Sigmoid colon (tissue), 4 donors: ENCODE data around the gene FNDC3A.

Source experiments
- POLR2AphosphoS5 ChIP-seq, 4 donors: sonication (generic); formaldehyde crosslinking; IDR thresholded peaks; one replicate each; pipeline ENCODE4 v1.6.1; 2017; ENCODE audit warnings: antibody characterized with exemption in 4 of 4
- TF ChIP-seq, protein P1 (sequence below), 4 experiments: fragments of 450-650 bp in 3 of 4; fragments of 200-600 bp in 1 of 4; IDR thresholded peaks; one replicate each; pipeline ENCODE4 v1.5.1; 2016 to 2019; ENCODE audit warnings: antibody characterized with exemption in 4 of 4, mild to moderate bottlenecking in 3 of 4, moderate library complexity in 2 of 4

DNA sequence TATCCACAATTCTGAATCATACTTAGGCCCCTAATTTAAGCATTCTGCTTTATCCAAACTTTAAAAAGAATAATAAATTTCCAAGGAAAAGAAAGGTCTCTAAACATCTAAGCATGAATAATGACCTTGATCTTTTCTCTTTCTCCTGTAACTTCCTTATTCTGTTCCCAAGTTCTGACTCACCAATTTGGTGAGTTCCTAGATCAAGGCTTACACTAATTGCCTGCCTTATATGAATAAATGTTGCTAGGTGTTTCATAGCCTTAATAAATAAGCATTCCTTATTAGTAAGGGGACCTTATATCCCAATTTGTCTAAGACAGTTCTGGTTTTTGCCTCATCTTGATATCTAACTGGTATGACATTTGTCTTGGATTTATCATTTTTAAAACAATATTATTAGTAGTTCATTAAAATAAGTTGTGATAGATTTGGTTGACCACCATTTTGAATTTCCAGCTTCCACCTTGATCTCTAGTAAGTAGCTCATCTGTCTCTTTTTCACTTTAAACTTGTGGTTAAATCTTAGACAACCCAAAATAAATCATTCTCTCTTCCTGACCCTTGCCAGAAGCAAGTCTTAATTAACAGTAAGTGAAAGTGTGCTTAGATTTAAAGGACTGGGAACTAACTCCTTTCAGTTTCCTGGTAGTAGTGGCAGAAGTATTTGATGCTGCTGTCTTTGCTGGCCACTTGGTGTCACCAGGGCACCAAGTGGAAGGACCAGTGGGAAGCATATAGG lies 123.2 kb downstream of the FNDC3A start:
- TF ChIP-seq, protein P1, sequence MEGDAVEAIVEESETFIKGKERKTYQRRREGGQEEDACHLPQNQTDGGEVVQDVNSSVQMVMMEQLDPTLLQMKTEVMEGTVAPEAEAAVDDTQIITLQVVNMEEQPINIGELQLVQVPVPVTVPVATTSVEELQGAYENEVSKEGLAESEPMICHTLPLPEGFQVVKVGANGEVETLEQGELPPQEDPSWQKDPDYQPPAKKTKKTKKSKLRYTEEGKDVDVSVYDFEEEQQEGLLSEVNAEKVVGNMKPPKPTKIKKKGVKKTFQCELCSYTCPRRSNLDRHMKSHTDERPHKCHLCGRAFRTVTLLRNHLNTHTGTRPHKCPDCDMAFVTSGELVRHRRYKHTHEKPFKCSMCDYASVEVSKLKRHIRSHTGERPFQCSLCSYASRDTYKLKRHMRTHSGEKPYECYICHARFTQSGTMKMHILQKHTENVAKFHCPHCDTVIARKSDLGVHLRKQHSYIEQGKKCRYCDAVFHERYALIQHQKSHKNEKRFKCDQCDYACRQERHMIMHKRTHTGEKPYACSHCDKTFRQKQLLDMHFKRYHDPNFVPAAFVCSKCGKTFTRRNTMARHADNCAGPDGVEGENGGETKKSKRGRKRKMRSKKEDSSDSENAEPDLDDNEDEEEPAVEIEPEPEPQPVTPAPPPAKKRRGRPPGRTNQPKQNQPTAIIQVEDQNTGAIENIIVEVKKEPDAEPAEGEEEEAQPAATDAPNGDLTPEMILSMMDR (IDR thresholded peaks at IDR 0.05): peak in 2 of 4 experiments; percentile 8 to 11
- TF ChIP-seq POLR2AphosphoS5 (IDR thresholded peaks at IDR 0.05): no peak
